ENCODE results near the gene TCN2.

DNA sequence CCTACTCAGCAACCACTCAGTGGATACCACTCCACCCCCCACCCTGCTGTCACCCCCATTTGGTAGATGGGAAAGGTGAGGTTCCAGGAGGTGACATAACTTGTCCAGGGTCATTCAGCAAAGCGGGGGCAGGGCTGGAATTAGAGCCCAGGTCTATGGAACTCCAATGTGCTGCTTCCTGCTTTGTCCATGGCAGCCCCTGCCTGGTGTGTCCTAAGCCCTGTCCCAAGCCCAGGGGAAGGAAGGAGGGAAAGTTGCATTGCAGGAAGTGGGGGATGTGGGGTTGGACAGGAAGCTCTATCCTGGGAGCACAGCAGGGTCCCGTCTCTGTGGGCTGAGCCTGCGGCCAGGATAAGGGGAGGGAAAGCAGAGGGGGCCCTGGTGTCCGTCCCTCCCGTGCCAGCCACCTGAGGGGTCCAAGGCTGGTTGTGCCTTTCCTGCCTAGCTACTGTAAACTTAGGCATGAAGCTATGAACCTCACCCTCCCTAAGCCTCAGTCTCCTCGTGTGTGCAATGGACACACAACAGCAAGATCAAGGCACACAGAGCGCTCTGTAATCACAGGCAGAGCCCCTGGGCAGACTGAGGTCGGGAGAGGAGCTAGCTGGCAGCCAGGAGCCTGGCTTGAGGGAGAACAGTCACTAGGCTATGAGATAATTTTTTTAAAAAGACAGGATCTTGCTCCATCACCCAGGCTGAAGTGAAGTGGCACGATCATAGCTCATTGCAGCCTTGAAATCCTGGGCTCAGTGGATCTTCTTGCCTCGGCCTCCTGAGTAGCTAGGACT is 45.4 kb upstream of the TCN2 start:
- no peak for TF ChIP-seq ZFP3 (CRISPR knock-in tag; IDR thresholded peaks at IDR 0.05)
- no peak for TF ChIP-seq RARB (CRISPR knock-in tag; IDR thresholded peaks at IDR 0.05)
- TF ChIP-seq, protein P1, sequence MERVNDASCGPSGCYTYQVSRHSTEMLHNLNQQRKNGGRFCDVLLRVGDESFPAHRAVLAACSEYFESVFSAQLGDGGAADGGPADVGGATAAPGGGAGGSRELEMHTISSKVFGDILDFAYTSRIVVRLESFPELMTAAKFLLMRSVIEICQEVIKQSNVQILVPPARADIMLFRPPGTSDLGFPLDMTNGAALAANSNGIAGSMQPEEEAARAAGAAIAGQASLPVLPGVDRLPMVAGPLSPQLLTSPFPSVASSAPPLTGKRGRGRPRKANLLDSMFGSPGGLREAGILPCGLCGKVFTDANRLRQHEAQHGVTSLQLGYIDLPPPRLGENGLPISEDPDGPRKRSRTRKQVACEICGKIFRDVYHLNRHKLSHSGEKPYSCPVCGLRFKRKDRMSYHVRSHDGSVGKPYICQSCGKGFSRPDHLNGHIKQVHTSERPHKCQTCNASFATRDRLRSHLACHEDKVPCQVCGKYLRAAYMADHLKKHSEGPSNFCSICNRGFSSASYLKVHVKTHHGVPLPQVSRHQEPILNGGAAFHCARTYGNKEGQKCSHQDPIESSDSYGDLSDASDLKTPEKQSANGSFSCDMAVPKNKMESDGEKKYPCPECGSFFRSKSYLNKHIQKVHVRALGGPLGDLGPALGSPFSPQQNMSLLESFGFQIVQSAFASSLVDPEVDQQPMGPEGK (CRISPR knock-in tag; IDR thresholded peaks at IDR 0.05; ENCODE audit: borderline replicate concordance), result no peak
- no peak for TF ChIP-seq CREB5 (CRISPR knock-in tag; IDR thresholded peaks at IDR 0.05; ENCODE audit: low read depth)
